B cell (primary cell): Measurements from ENCODE around the gene JPT1. TPM values are rescaled to one million over a fixed set of nuclear protein-coding genes. Genes with fewer than 3 reads are reported as not detected.

ENCODE experiments used
- ATAC-seq: fragments of 200-7000 bp; cut with Tn5 transposase; one replicate; pipeline ENCODE4 v1.10.0; 2021; ENCODE audit warnings: low read depth, mild to moderate bottlenecking, moderate number of reproducible peaks, moderate library complexity
- CTCF ChIA-PET: fragments of 350-600 bp; sonication (Branson Sonifier 250); formaldehyde crosslinking; loops from one replicate; lab custom pipeline; 2021; ENCODE audit warnings: antibody characterized with exemption, inconsistent platforms; lab: Charles Lee
- POLR2A ChIA-PET: fragments of 350-600 bp; sonication (Branson Sonifier 250); formaldehyde crosslinking; loops from one replicate; lab custom pipeline; 2021; ENCODE audit warnings: antibody characterized with exemption; lab: Charles Lee
- DNase-seq: peaks from one replicate; pipeline ENCODE4 v3.0.0; 2013
- H2AFZ ChIP-seq: 2 replicates; pipeline ENCODE4 v1.6.1; 2012; ENCODE audit warnings: mild to moderate bottlenecking, low read depth, low read length; ENCODE audit not compliant: insufficient read depth, poor library complexity, severe bottlenecking
- H3K27ac ChIP-seq, 2 donors: 1 replicate in 1 of 2; 2 replicates in 1 of 2; pipeline ENCODE4 v1.5.1; 2012 to 2013; ENCODE audit warnings: low read length in 2 of 2, mild to moderate bottlenecking in 2 of 2, moderate library complexity in 1 of 2
- H3K27me3 ChIP-seq, 4 experiments: fragments of 200-600 bp in 1 of 4; sonication (generic) in 1 of 4; replicated peaks in 1 of 4; 1 replicate in 2 of 4; 2 replicates in 2 of 4; pipeline versions ENCODE4 v1.6.1 to v1.7.0; 2013 to 2016; ENCODE audit warnings: low read length in 3 of 4, mild to moderate bottlenecking in 2 of 4, mixed read lengths in 1 of 4, moderate library complexity in 1 of 4; ENCODE audit not compliant: insufficient read depth in 4 of 4, control insufficient read depth in 3 of 4; ENCODE audit errors: control extremely low read depth in 1 of 4
- H3K36me3 ChIP-seq, 2 experiments: replicated peaks in 1 of 2; 1 replicate in 1 of 2; 2 replicates in 1 of 2; pipeline versions ENCODE4 v1.6.1 to v1.7.1; 2013; ENCODE audit warnings: low read length in 1 of 2; ENCODE audit not compliant: insufficient read depth in 2 of 2, control insufficient read depth in 1 of 2; ENCODE audit errors: control extremely low read depth in 1 of 2, extremely low read depth in 1 of 2
- H3K4me1 ChIP-seq, 2 donors: fragments of 200-600 bp in 1 of 2; sonication (generic) in 1 of 2; 1 replicate in 1 of 2; 2 replicates in 1 of 2; pipeline versions ENCODE4 v1.5.1 to v1.6.1; 2013 to 2017; ENCODE audit warnings: low read length in 2 of 2; ENCODE audit not compliant: control insufficient read depth in 2 of 2, insufficient read depth in 2 of 2
- H3K4me2 ChIP-seq: replicated peaks from 2 replicates; pipeline ENCODE3; 2012; ENCODE audit warnings: mild to moderate bottlenecking, low read depth, low read length; ENCODE audit not compliant: poor library complexity, severe bottlenecking
- H3K4me3 ChIP-seq, 5 experiments: fragments of 200-600 bp in 1 of 5; sonication (generic) in 1 of 5; 1 replicate in 3 of 5; 2 replicates in 2 of 5; pipeline versions ENCODE4 v1.5.1 to v1.7.0; 2011 to 2016; ENCODE audit warnings: low read length in 4 of 5, mild to moderate bottlenecking in 4 of 5, low read depth in 2 of 5, control low read depth in 1 of 5, moderate library complexity in 1 of 5; ENCODE audit not compliant: insufficient read depth in 1 of 5; ENCODE audit errors: control extremely low read depth in 1 of 5, extremely low read depth in 1 of 5
- H3K79me2 ChIP-seq: fragments of 200-600 bp; sonication (generic); one replicate; pipeline ENCODE4 v1.6.0; 2016; ENCODE audit warnings: low read length; ENCODE audit not compliant: control insufficient read depth, insufficient read depth
- H3K9ac ChIP-seq: fragments of 200-600 bp; sonication (generic); 2 replicates; pipeline ENCODE4 v1.6.1; 2017; ENCODE audit warnings: mild to moderate bottlenecking, low read length, moderate library complexity
- H3K9me3 ChIP-seq, 3 donors: one replicate each; pipeline versions ENCODE4 v1.6.1 to v1.7.1; 2013; ENCODE audit warnings: low read length in 2 of 3; ENCODE audit not compliant: control insufficient read depth in 2 of 3, insufficient read depth in 1 of 3; ENCODE audit errors: control extremely low read depth in 1 of 3
- H4K20me1 ChIP-seq: 2 replicates; pipeline ENCODE4 v1.6.0; 2012; ENCODE audit warnings: mild to moderate bottlenecking, low read length; ENCODE audit not compliant: insufficient read depth, control insufficient read depth, poor library complexity, severe bottlenecking
- H3K27ac Mint-ChIP-seq: one replicate; pipeline ENCODE4 v1.8.0; 2021; ENCODE audit warnings: mixed read lengths
- H3K27me3 Mint-ChIP-seq: one replicate; pipeline ENCODE4 v1.8.0; 2021; ENCODE audit warnings: mixed read lengths
- H3K4me1 Mint-ChIP-seq: one replicate; pipeline ENCODE4 v1.8.0; 2021; ENCODE audit warnings: mixed read lengths
- H3K4me3 Mint-ChIP-seq: one replicate; pipeline ENCODE4 v1.8.0; 2021; ENCODE audit warnings: mixed read lengths
- H3K9me3 Mint-ChIP-seq: one replicate; pipeline ENCODE4 v1.8.0; 2022; ENCODE audit warnings: mixed read lengths; ENCODE audit not compliant: insufficient read depth
- CTCF ChIP-seq: fragments of 200-600 bp; IDR thresholded peaks from one replicate; pipeline ENCODE4 v1.8.0; 2022; ENCODE audit warnings: antibody characterized with exemption, mild to moderate bottlenecking
- EZH2 ChIP-seq: IDR thresholded peaks from 2 replicates; pipeline ENCODE4 v1.6.1; 2012; ENCODE audit warnings: borderline replicate concordance, low read depth, mild to moderate bottlenecking, moderate library complexity, low read length; ENCODE audit not compliant: insufficient read depth, poor library complexity, severe bottlenecking
- WGBS: methylation state at CpG from one replicate; pipeline ENCODE4 v1.1.5; 2013; ENCODE audit warnings: missing lambda C conversion rate; ENCODE audit not compliant: insufficient coverage; 5-methylcytosine and 5-hydroxymethylcytosine counted together
- intact Hi-C: fragments of 100-400 bp; cut with micrococcal nuclease; formaldehyde crosslinking; loops from one replicate; pipeline ENCODE4 v1.10.0; 2022
- polyA plus RNA-seq: library from polyadenylated mRNA; depleted of rRNA; stranded (reverse); fragments of >200 nt; gene quantifications from 2 replicates; pipeline ENCODE4 v1.2.3, GENCODE V29; 2012
- total RNA-seq, 2 donors: library from RNA; stranded (reverse); fragments of 120-200 nt in 1 of 2; gene quantifications; 1 replicate in 1 of 2; 2 replicates in 1 of 2; pipeline versions ENCODE4 v1.2.3 to v1.2.4, GENCODE V29; 2013 to 2022

The JPT1 gene
- total and polyA plus RNA-seq, 2 donors (not counting 1 experiment from before 2014, with no cell fraction given) = 34.8 to 37.6 TPM

DNA sequence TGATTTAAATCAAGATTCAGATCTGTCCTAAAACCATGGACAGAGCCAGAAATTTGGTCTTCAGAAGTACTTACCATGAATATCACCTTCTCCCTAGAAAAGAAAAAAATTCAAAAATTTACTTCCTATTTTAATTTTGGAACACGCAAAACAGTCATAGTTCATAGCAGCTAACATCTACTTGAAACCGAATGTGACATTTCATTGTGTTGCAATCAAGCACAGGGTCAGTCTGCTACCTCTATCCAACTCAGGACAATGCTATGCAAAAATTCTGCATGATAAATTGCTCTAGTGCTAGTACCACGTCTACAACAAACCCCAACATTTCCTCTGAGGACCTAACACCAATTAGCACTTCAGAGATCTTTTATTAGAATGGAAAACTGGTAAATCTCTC lies 7.7 kb downstream of the JPT1 start:
- peaks cover 14% of the 10 kb centered on the region for H3K79me2 ChIP-seq

More for the DNA sequence above, 7.7 kb downstream of the JPT1 start:
- Histone ChIP-seq H3K27ac (no peak overlapping the region), H3K4me2 (no peak overlapping the region), H3K9me3 (no peaks in the 10 kb centered on the region), H3K36me3 (peaks cover 0 to 35% of the 10 kb centered on the region in 2 experiments), H4K20me1 (no peaks in the 10 kb centered on the region), H3K9ac (no peak overlapping the region), H2AFZ (no peak overlapping the region), H3K27me3 (no peaks in the 10 kb centered on the region), H3K4me1 (peaks cover under 1 to 2% of the 10 kb centered on the region in 2 donors), H3K4me3 (no peak overlapping the region)
- H3K27ac Mint-ChIP-seq = no peak overlapping the region
- no peaks in the 10 kb centered on the region for H3K27me3 Mint-ChIP-seq
- TF ChIP-seq CTCF (no peak), EZH2 (no peak)
- ATAC-seq (no peak), DNase-seq (no peak)
- no peak overlapping the region for H3K4me3 Mint-ChIP-seq
- CTCF ChIA-PET = interaction anchor here (1.7 kb wide), 1 partner anchor 32 kb away, joined by 10 read pairs; no protein-coding TSS in a partner anchor
- WGBS = 96% methylated on average over 2 of the region's 3 CpGs
- intact Hi-C loops = no loop called here
- peaks cover 7% of the 10 kb centered on the region for H3K4me1 Mint-ChIP-seq
- POLR2A ChIA-PET = no interaction called here
- no peaks in the 10 kb centered on the region for H3K9me3 Mint-ChIP-seq
